ENCODE data around the gene RBMS3. TPM values are rescaled to one million over a fixed set of nuclear protein-coding genes. Genes with fewer than 3 reads are reported as not detected.
"Not testable (repeated sequence)": the region's sequence is repeated elsewhere in the genome, so short reads cannot be mapped to it uniquely, and the experiment has no call there.

The RBMS3 gene
- total and polyA plus RNA-seq, 2 experiments from 2014 or later, result 3.2 to 7.4 TPM

DNA sequence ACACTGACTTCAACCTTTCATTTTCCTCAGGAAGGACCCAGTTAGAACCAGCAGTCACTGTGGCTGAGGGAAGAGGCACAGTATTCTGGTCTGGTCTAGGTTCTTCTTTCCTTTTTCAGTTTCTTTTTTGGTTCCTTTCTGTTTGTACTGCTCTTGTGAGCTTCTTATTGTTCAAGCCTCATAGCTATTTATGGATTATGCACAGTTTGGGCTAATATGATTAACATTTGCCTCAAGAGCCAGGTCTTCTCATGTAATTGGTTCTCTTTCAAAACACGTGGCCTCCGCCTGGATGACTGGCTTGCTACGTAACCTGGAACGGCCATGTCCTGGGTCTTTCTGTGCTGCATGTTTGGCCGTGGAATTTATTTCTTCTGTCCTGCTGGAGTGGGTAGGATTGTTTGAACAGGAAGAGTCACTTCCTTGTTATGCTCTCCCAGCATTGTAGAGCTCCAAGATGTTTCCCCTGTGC is 43.3 kb downstream of the RBMS3 start:
- no peak overlapping the region for H3K4me3 Mint-ChIP-seq
- TF ChIP-seq, protein P1, sequence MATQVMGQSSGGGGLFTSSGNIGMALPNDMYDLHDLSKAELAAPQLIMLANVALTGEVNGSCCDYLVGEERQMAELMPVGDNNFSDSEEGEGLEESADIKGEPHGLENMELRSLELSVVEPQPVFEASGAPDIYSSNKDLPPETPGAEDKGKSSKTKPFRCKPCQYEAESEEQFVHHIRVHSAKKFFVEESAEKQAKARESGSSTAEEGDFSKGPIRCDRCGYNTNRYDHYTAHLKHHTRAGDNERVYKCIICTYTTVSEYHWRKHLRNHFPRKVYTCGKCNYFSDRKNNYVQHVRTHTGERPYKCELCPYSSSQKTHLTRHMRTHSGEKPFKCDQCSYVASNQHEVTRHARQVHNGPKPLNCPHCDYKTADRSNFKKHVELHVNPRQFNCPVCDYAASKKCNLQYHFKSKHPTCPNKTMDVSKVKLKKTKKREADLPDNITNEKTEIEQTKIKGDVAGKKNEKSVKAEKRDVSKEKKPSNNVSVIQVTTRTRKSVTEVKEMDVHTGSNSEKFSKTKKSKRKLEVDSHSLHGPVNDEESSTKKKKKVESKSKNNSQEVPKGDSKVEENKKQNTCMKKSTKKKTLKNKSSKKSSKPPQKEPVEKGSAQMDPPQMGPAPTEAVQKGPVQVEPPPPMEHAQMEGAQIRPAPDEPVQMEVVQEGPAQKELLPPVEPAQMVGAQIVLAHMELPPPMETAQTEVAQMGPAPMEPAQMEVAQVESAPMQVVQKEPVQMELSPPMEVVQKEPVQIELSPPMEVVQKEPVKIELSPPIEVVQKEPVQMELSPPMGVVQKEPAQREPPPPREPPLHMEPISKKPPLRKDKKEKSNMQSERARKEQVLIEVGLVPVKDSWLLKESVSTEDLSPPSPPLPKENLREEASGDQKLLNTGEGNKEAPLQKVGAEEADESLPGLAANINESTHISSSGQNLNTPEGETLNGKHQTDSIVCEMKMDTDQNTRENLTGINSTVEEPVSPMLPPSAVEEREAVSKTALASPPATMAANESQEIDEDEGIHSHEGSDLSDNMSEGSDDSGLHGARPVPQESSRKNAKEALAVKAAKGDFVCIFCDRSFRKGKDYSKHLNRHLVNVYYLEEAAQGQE (IDR thresholded peaks at IDR 0.05; ENCODE audit: unreplicated experiment), result no peak
- TF ChIP-seq, protein P2, sequence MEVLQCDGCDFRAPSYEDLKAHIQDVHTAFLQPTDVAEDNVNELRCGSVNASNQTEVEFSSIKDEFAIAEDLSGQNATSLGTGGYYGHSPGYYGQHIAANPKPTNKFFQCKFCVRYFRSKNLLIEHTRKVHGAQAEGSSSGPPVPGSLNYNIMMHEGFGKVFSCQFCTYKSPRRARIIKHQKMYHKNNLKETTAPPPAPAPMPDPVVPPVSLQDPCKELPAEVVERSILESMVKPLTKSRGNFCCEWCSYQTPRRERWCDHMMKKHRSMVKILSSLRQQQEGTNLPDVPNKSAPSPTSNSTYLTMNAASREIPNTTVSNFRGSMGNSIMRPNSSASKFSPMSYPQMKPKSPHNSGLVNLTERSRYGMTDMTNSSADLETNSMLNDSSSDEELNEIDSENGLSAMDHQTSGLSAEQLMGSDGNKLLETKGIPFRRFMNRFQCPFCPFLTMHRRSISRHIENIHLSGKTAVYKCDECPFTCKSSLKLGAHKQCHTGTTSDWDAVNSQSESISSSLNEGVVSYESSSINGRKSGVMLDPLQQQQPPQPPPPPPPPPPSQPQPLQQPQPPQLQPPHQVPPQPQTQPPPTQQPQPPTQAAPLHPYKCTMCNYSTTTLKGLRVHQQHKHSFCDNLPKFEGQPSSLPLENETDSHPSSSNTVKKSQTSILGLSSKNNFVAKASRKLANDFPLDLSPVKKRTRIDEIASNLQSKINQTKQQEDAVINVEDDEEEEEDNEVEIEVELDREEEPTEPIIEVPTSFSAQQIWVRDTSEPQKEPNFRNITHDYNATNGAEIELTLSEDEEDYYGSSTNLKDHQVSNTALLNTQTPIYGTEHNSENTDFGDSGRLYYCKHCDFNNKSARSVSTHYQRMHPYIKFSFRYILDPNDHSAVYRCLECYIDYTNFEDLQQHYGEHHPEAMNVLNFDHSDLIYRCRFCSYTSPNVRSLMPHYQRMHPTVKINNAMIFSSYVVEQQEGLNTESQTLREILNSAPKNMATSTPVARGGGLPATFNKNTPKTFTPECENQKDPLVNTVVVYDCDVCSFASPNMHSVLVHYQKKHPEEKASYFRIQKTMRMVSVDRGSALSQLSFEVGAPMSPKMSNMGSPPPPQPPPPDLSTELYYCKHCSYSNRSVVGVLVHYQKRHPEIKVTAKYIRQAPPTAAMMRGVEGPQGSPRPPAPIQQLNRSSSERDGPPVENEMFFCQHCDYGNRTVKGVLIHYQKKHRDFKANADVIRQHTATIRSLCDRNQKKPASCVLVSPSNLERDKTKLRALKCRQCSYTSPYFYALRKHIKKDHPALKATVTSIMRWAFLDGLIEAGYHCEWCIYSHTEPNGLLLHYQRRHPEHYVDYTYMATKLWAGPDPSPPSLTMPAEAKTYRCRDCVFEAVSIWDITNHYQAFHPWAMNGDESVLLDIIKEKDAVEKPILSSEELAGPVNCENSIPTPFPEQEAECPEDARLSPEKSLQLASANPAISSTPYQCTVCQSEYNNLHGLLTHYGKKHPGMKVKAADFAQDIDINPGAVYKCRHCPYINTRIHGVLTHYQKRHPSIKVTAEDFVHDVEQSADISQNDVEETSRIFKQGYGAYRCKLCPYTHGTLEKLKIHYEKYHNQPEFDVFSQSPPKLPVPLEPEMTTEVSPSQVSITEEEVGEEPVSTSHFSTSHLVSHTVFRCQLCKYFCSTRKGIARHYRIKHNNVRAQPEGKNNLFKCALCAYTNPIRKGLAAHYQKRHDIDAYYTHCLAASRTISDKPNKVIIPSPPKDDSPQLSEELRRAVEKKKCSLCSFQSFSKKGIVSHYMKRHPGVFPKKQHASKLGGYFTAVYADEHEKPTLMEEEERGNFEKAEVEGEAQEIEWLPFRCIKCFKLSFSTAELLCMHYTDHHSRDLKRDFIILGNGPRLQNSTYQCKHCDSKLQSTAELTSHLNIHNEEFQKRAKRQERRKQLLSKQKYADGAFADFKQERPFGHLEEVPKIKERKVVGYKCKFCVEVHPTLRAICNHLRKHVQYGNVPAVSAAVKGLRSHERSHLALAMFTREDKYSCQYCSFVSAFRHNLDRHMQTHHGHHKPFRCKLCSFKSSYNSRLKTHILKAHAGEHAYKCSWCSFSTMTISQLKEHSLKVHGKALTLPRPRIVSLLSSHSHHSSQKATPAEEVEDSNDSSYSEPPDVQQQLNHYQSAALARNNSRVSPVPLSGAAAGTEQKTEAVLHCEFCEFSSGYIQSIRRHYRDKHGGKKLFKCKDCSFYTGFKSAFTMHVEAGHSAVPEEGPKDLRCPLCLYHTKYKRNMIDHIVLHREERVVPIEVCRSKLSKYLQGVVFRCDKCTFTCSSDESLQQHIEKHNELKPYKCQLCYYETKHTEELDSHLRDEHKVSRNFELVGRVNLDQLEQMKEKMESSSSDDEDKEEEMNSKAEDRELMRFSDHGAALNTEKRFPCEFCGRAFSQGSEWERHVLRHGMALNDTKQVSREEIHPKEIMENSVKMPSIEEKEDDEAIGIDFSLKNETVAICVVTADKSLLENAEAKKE (CRISPR knock-in tag; IDR thresholded peaks at IDR 0.05), result no peak
- TF ChIP-seq, protein P3, sequence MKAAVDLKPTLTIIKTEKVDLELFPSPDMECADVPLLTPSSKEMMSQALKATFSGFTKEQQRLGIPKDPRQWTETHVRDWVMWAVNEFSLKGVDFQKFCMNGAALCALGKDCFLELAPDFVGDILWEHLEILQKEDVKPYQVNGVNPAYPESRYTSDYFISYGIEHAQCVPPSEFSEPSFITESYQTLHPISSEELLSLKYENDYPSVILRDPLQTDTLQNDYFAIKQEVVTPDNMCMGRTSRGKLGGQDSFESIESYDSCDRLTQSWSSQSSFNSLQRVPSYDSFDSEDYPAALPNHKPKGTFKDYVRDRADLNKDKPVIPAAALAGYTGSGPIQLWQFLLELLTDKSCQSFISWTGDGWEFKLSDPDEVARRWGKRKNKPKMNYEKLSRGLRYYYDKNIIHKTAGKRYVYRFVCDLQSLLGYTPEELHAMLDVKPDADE (IDR thresholded peaks at IDR 0.05), result no peak
- TF ChIP-seq STAT1 (IDR thresholded peaks at IDR 0.05; ENCODE audit: unreplicated experiment), result no peak
- no peaks in the 10 kb centered on the region for H3K36me3 ChIP-seq (ENCODE audit: insufficient read depth)
- no peaks in the 10 kb centered on the region for H3K9me2 ChIP-seq (ENCODE audit: insufficient read depth)
- peaks cover 3% of the 10 kb centered on the region for H3K27me3 Mint-ChIP-seq (ENCODE audit: insufficient read depth, low read depth, poor library complexity)
- no peak overlapping the region for H3K27ac ChIP-seq (ENCODE audit: low read depth)
- peak overlapping the region; percentile 21; the same call in 1 of the 2 replicates for H2AFZ ChIP-seq
- no peaks in the 10 kb centered on the region for H3K27me3 ChIP-seq (ENCODE audit: insufficient read depth)
- DNase-seq (ENCODE audit: low spot score), result no peak
- no peak overlapping the region for H3K4me2 ChIP-seq
- peaks cover 9% of the 10 kb centered on the region for H3K4me1 ChIP-seq (ENCODE audit: insufficient read depth)
- H3K4me3 ChIP-seq, result no peak overlapping the region
- ATAC-seq, result no peak
- no peaks in the 10 kb centered on the region for H4K20me1 ChIP-seq (replicated peaks; ENCODE audit: insufficient read depth)
- H3F3A ChIP-seq (replicated peaks; ENCODE audit: low read depth), result no peaks in the 10 kb centered on the region
- no peaks in the 10 kb centered on the region for H3K36me3 Mint-ChIP-seq (ENCODE audit: low read depth)
- no peaks in the 10 kb centered on the region for H3K9me3 Mint-ChIP-seq
- H3K79me2 ChIP-seq (replicated peaks; ENCODE audit: insufficient read depth), result no peaks in the 10 kb centered on the region
- H3K4me1 Mint-ChIP-seq, result peaks cover 25% of the 10 kb centered on the region
- H3K27ac Mint-ChIP-seq, result peak overlapping the region; percentile 84

DNA sequence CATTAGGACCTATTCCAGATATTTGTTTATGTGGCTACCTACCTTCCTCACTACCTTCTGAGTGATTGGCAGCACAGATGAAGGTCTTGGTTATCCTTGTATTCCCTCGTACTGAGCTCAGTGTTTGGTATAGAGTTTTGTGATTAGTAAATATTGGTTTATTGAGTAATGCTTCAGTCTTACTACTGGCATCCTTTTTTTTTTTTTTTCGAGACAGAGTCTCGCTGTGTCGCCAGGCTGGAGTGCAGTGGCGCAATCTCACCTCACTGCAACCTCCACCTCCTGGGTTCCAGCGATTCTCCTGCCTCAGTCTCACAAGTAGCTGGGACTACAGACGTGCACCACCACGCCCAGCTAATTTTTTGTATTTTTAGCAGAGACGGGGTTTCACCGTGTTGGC is 45.7 kb downstream of the RBMS3 start:
- not testable (repeated sequence) for H3F3A ChIP-seq (replicated peaks; ENCODE audit: low read depth); H2AFZ ChIP-seq; H3K79me2 ChIP-seq (replicated peaks; ENCODE audit: insufficient read depth); H3K27ac Mint-ChIP-seq; H3K4me1 ChIP-seq (ENCODE audit: insufficient read depth); H4K20me1 ChIP-seq (replicated peaks; ENCODE audit: insufficient read depth); H3K4me2 ChIP-seq; H3K36me3 Mint-ChIP-seq (ENCODE audit: low read depth); H3K27me3 Mint-ChIP-seq (ENCODE audit: insufficient read depth, low read depth, poor library complexity); ATAC-seq; H3K36me3 ChIP-seq (ENCODE audit: insufficient read depth); H3K27ac ChIP-seq (ENCODE audit: low read depth); H3K27me3 ChIP-seq (ENCODE audit: insufficient read depth); H3K4me3 ChIP-seq; H3K9me2 ChIP-seq (ENCODE audit: insufficient read depth); H3K9me3 Mint-ChIP-seq; H3K4me3 Mint-ChIP-seq; DNase-seq (ENCODE audit: low spot score)
- H3K4me1 Mint-ChIP-seq, result peaks cover 30% of the 10 kb centered on the region
